Epithelial cell of esophagus (primary cell): Measurements from ENCODE around the gene FDX1.

ENCODE experiments used
- DNase-seq: peaks from one replicate; pipeline ENCODE4 v3.0.0; 2010; ENCODE audit warnings: low read depth
- H3K4me3 ChIP-seq: 2 replicates; pipeline ENCODE4 v1.5.1; 2011; ENCODE audit warnings: mild to moderate bottlenecking, low read length, control low read depth
- TF ChIP-seq, protein P1 (sequence below): IDR thresholded peaks from 2 replicates; pipeline ENCODE4 v1.5.1; 2011; ENCODE audit warnings: low read depth, mild to moderate bottlenecking, low read length, control low read depth, inconsistent platforms; ENCODE audit not compliant: insufficient read depth; ENCODE audit errors: missing control alignments

FDX1 gene

DNA sequence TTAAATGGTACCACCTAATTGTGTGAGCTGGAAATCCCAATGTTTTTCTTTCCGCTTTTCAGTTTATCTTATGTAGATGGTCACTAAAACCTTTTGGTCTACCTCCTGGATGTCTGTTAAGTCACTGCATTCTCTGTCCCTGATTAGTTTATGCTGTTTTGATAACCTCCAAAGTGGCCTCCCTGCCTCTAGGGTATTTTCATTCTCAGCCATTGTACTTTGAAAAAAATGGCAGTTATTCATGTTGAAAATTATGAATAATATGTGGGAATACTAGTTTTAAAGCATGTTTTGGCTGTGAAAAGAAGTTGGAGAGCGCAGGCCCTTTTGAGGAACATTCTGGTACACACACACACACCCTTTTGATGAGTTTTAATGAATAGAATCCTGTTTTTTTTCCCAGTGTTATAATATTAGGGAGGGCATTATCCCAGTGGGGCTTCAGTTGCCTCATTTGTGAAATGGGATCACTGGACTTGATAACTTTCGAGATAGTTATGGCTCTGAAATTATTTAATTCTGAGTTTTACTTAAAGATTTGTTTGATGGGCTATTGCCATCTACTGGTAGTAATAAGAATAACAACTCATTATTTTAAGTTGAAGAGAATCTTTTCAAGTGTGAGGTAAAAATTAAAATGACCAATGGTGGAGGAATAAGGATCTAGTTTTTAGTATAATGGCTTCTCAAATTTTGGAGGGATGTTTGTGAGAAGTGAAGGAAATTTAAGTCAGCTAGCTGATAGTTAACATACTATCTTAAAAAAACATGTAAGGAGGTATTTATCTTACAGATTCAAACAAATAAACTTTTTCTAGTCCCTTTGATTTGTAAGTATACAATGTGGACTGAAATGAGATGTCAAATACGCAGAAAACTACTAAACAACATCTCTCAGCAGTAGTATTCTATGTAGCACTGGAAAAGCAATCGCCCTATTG, 3.9 kb downstream of the FDX1 start:
- TF ChIP-seq, protein P1, sequence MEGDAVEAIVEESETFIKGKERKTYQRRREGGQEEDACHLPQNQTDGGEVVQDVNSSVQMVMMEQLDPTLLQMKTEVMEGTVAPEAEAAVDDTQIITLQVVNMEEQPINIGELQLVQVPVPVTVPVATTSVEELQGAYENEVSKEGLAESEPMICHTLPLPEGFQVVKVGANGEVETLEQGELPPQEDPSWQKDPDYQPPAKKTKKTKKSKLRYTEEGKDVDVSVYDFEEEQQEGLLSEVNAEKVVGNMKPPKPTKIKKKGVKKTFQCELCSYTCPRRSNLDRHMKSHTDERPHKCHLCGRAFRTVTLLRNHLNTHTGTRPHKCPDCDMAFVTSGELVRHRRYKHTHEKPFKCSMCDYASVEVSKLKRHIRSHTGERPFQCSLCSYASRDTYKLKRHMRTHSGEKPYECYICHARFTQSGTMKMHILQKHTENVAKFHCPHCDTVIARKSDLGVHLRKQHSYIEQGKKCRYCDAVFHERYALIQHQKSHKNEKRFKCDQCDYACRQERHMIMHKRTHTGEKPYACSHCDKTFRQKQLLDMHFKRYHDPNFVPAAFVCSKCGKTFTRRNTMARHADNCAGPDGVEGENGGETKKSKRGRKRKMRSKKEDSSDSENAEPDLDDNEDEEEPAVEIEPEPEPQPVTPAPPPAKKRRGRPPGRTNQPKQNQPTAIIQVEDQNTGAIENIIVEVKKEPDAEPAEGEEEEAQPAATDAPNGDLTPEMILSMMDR, result peak; percentile 30
- DNase-seq, result peak; percentile 27
- H3K4me3 ChIP-seq, result no peak overlapping the region

DNA sequence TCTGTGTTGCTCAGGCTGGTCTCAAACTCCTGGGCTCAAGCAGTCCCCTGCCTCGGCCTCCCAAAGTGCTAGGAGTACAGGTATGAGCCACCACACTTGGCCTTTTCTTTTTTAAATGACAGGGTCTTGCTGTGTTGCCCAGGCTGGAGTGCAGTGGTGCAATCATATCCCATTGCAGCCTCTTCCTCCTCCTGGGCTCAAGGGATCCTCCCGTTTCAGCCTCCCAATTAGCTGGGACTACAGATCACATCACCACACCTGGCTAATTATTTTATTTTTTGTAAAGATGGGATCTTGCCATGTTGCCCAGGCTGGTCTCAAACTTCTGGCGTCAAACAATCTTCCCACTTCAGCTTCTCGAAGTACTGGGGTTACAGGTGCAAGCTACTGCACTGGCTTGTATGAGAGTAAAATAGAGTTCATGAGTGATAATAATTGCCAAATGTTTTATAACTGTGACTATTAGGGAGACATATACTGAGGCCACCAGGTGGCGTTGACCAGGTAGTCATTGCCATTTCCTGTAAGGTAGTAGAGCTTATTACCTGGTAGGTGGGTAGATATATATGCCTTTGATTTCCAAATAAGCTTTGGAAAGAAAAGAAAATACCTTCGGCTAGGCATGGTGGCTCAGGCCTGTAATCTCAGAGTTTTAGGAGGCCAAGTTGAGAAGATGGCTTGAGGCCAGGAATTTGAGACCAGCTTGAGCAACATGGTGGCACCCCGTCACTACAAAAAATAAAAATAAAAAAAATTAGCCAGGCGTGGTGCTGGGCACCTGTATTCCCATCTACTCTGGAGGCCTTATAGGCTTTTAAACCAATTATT, 5.4 kb downstream of the FDX1 start:
- DNase-seq, result peak; percentile 63
- H3K4me3 ChIP-seq, result no peak overlapping the region
- TF ChIP-seq, protein P1, result peak; percentile 59

DNA sequence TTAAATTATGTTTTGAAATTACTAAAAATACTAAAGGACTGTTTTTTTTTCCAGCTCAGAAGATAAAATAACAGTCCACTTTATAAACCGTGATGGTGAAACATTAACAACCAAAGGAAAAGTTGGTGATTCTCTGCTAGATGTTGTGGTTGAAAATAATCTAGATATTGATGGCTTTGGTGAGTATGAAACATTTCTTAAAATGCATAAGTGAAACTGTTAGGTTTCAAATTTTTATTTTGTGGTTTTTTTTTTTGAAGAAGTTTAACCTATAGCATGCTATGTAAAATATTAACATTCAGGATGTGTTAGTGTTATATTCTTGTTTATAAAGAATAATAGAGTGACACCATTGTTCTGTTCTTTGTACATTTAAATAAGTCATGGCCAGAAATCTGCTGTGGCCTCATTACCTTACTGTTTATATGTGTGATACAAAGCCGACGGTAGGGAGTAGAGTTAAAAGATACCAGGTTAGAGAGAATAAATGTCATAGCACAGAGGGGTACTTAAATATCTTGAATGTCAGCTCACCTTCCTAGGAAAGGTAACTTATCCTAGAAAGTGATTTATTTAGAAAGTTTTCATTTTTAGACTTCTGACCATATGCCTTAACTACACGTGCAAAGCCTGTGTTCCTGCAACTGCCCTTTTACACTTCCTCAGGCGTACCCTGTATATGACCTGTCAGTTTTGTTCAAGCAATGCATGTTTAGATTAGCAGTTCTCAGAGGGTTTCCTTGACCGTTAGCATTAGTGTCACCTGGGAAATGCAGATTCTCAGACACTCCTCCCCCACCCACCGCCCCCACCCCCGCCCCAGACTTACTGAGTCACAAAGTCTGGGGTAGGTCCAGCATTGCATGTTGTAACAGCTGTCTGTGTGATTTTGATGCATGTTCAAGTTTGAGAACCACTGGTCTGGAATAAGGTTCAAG, 6.3 kb downstream of the FDX1 start:
- peak; percentile 62 for DNase-seq
- H3K4me3 ChIP-seq, result no peak overlapping the region
- TF ChIP-seq, protein P1, result no peak

DNA sequence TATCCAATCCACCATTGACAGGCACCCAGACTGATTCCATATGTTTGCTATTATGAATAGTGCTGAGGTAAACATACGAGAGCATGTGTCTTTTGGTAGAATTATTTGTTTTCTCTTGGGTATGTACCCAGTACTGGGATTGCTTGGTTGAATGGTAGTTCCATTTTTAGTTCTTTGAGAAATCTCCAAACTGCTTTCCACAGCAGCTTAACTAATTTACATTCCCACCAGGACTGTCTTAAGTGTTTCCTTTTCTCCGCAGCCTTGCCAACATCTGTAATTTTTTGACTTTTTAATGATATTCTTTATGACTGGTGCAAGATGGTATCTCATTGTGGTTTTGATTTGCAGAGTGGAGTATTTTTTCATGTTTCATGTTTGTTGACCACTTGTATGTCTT, 8.3 kb downstream of the FDX1 start:
- H3K4me3 ChIP-seq, result no peak overlapping the region
- DNase-seq, result no peak
- TF ChIP-seq, protein P1, result no peak

DNA sequence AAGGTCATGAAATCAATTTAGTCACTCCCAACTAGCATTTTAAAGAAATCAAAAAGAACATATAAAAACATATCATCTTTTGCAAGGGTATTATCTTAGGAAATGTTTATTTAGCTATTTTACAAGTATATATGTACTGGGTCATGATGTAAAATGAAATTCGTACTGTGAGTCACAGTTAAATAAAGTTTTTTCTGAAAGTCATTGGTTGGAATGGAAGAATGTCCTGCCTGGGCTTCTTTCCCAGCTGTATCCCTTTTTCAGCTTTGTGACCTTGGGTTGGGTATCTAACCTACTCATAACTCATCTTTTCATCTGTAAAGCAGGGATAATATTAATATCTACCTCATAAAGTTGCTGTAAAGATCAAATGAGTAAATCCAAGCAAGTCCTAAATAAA, 15.7 kb downstream of the FDX1 start:
- no peak for DNase-seq
- TF ChIP-seq, protein P1, result no peak
- no peak overlapping the region for H3K4me3 ChIP-seq

DNA sequence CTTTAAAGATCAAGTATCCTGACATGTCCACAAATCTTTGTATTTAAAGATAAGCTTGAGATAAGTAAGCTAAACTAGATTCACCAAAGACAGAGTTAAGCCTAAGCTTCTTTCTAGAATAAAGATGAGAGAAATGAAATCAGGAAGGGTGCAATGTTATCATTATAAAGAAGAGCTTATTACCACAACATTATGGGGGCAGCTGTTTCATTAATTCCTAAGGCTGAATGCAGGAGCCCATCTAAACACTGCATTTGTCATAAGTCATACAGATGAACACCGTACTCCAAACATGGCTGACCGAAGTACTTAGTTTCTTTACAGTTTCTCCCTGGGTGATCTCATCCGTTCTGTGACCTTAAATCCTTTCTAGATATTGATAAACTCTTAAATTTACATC, 16.3 kb downstream of the FDX1 start:
- TF ChIP-seq, protein P1, result no peak
- no peak for DNase-seq
- no peak overlapping the region for H3K4me3 ChIP-seq
